ENCODE results near the gene PTEN.

GRCh38 chr10:87865241-87865881, 1.9 kb downstream of the PTEN start:
- TF ChIP-seq CTCF (conservative IDR thresholded peaks at IDR 0.05; ENCODE audit: low read depth, low read length) (no peak), EZH2 (IDR thresholded peaks at IDR 0.05; ENCODE audit: borderline replicate concordance, low read depth, low read length, poor library complexity, severe bottlenecking) (no peak)

Data from A673 (cell line).